ENCODE data around the gene FAH. TPM values are rescaled to one million over a fixed set of nuclear protein-coding genes. Genes with fewer than 3 reads are reported as not detected.

Gene FAH
- total and polyA plus RNA-seq, 3 donors from 2014 or later = 49.0 to 75.0 (median 58.4) TPM

DNA sequence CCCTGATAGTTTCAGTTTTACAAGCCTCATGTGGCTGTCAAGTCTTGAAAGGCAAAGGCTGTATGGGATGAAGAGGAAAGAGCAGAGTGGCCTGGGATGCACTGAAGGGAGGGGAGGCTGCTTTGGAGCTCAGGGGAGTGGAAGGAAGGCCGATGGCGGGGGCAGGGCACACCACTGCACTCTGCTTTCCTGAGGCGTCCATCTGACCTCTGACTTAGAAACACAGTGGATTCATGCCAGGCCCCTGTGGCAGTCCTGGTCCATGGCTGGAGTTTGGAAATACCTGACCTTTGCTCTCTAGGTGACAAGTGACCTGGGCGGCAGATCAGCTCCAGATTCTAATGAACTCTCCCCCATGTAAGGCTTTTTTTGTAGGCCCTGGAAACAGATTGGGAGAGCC is 19.0 kb downstream of the FAH start:
- DNase-seq = no peak
- H3K27ac ChIP-seq = no peak overlapping the region
- no peaks in the 10 kb centered on the region for H3K36me3 ChIP-seq (ENCODE audit: low read depth, missing control alignments)
- H3K27me3 ChIP-seq = no peaks in the 10 kb centered on the region
- intact Hi-C loops (cut with DNase I; ENCODE audit: low total_unique reads) = no loop called here
- TF ChIP-seq CTCF (IDR thresholded peaks at IDR 0.05) = no peak
- TF ChIP-seq POLR2A (IDR thresholded peaks at IDR 0.05) = no peak
- no peak overlapping the region for H3K4me3 ChIP-seq
- H3K4me1 ChIP-seq = peaks cover 12% of the 10 kb centered on the region
- WGBS, 2 donors = 86 to 93% methylated on average over 3 to 4 of the region's 4 CpGs
- no peaks in the 10 kb centered on the region for H3K9me3 ChIP-seq

GRCh38 chr15:80172401-80172800 is 19.6 kb downstream of the FAH start:
- Histone ChIP-seq H3K9me3 (no peaks in the 10 kb centered on the region), H3K36me3 (ENCODE audit: low read depth, missing control alignments) (no peaks in the 10 kb centered on the region), H3K4me1 (peaks cover 12% of the 10 kb centered on the region), H3K27me3 (no peaks in the 10 kb centered on the region), H3K27ac (no peak overlapping the region), H3K4me3 (no peak overlapping the region)
- no peak for TF ChIP-seq CTCF (IDR thresholded peaks at IDR 0.05)
- TF ChIP-seq POLR2A (IDR thresholded peaks at IDR 0.05) = no peak
- no peak for DNase-seq
- intact Hi-C loops (cut with DNase I; ENCODE audit: low total_unique reads) = no loop called here
- WGBS, 2 donors = 63 to 80% methylated on average over 8 of the region's 8 CpGs

GRCh38 chr15:80173022-80173759 is 20.4 kb downstream of the FAH start:
- DNase-seq = peak; percentile 77
- intact Hi-C loops (cut with DNase I; ENCODE audit: low total_unique reads) = no loop called here
- Histone ChIP-seq H3K36me3 (ENCODE audit: low read depth, missing control alignments) (no peaks in the 10 kb centered on the region), H3K4me1 (peaks cover 12% of the 10 kb centered on the region), H3K27me3 (no peaks in the 10 kb centered on the region), H3K9me3 (no peaks in the 10 kb centered on the region), H3K4me3 (no peak overlapping the region), H3K27ac (no peak overlapping the region)
- WGBS, 2 donors = 56 to 66% methylated on average over 8 to 10 of the region's 10 CpGs
- TF ChIP-seq CTCF (IDR thresholded peaks at IDR 0.05) (peak; percentile 18 to 46 (median 30)), POLR2A (IDR thresholded peaks at IDR 0.05) (no peak)

DNA sequence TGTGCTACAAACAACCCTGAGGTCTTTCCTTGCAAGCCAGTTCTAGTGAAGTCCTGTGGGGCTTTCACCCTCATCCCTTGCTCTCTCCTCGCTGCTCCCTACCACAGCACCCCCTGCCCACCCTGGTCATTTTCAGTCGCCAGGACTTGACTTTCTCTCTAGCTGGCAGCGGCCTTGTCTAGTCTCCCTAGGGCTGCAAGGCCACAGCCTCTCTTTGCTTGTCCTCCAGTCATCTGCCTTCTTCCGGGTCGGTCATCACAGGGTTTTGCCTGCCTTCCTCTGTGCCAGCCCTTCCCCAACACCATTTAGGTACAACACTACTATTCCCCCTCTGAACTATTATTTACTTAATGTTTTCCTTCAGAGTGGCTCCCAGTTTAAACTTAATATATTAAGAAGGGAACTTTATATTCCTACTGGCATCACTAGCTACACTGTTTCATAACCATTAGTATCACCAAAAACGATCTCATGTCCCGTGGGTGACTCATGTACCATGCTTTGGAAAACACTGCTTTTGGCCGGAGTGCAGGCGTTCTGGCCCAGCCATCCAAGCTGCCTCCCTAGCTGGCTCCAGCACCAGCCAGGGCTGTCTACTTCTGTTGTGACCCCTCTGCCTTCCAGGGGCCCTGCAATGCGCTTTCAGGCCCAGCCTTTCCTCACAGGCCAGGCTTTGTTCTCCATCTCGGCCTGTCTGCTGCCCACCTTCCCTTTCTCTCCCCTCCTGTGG is 21.4 kb downstream of the FAH start:
- Histone ChIP-seq H3K27ac (peak overlapping the region; percentile 28 to 34), H3K4me1 (peaks cover 12% of the 10 kb centered on the region), H3K9me3 (no peaks in the 10 kb centered on the region), H3K36me3 (ENCODE audit: low read depth, missing control alignments) (no peaks in the 10 kb centered on the region), H3K4me3 (no peak overlapping the region), H3K27me3 (no peaks in the 10 kb centered on the region)
- no peak for TF ChIP-seq CTCF (IDR thresholded peaks at IDR 0.05)
- TF ChIP-seq POLR2A (IDR thresholded peaks at IDR 0.05) = no peak
- WGBS, 2 donors = 63 to 72% methylated on average over 11 of the region's 11 CpGs
- DNase-seq = peak; percentile 73
- intact Hi-C loops (cut with DNase I; ENCODE audit: low total_unique reads) = no loop called here

Measured in testis (tissue), 3 donors.